Chondrocyte (in vitro differentiated cells): ENCODE measurements around the gene VAV2. TPM values are rescaled to one million over a fixed set of nuclear protein-coding genes. Genes with fewer than 3 reads are reported as not detected.

ENCODE experiments used
- DNase-seq: peaks from one replicate; pipeline ENCODE4 v3.0.0; 2021; ENCODE audit warnings: mixed read lengths, low spot score
- H3K27ac Mint-ChIP-seq: one replicate; pipeline ENCODE4 v1.8.0; 2021; ENCODE audit warnings: mild to moderate bottlenecking, moderate library complexity, mixed read lengths; ENCODE audit not compliant: unreplicated experiment
- H3K27me3 Mint-ChIP-seq: 2 replicates; pipeline ENCODE4 v1.8.0; 2021; ENCODE audit warnings: low read depth, mixed read lengths
- H3K36me3 Mint-ChIP-seq: 2 replicates; pipeline ENCODE4 v1.8.0; 2021; ENCODE audit warnings: low read depth, mixed read lengths
- H3K4me1 Mint-ChIP-seq: 2 replicates; pipeline ENCODE4 v1.8.0; 2021; ENCODE audit warnings: low read depth, mild to moderate bottlenecking, mixed read lengths
- H3K4me3 Mint-ChIP-seq: one replicate; pipeline ENCODE4 v1.8.0; 2021; ENCODE audit warnings: mild to moderate bottlenecking, moderate library complexity, mixed read lengths; ENCODE audit not compliant: unreplicated experiment
- H3K9me3 Mint-ChIP-seq: 2 replicates; pipeline ENCODE4 v1.8.0; 2021; ENCODE audit warnings: low read depth, mixed read lengths
- total RNA-seq: library from RNA; stranded (reverse); gene quantifications from 3 replicates; pipeline ENCODE4 v1.2.1, GENCODE V29; 2021
- TF ChIP-seq, protein P1 (sequence below): fragments of 200-600 bp; sonication (generic); IDR thresholded peaks from 2 replicates; pipeline ENCODE4 v1.5.0; 2021; ENCODE audit warnings: antibody characterized with exemption, mild to moderate bottlenecking, moderate library complexity

Gene VAV2
- total RNA-seq, 1 donor from 2014 or later = 17.7 TPM

DNA sequence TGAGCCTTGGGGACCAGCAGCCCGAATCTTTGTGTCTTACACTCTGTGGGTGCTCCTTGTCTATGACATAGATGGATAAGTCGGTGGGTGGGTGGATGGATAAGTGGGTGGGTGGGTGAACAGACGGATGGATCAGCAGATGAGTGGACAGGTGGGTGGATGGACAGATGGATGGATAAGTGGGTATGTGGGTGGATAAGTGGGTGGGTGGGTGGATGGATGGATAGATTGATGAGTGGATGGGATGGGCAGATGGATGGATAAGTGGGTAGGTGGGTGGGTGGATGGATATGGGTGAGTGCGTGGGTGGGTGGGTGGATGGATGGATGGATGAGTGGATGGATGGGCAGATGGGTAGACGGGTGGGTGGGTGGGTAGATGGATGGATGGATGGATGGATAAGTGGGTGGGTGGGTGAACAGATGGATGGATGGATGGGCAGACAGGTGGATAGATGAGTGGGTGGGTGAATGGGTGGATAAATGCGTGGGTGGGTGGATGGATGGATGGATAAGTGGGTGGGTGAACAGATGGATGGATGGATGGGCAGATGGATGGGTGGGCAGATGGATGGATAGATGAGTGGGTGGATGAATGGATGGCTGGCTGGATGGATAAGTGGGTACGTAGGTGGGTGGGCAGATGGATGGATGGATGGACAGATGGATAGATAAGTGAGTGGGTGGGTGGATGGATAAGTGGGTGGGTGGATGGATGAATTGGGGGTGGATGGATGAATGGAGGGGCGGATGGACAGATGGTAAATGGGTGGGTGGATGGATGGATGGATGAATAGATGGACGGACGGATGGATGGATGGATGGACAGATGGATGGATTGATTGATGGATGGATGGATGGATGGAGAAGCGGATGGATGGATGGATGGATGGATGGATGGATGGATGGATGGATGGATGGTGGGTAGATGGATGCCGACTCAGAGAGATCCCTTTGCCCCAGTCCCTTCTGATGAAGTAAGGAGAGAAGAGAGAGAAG, 121.2 kb downstream of the VAV2 start:
- Mint-ChIP-seq H3K36me3 (no peaks in the 10 kb centered on the region), H3K9me3 (no peaks in the 10 kb centered on the region), H3K27me3 (no peaks in the 10 kb centered on the region), H3K4me1 (peaks cover 45% of the 10 kb centered on the region), H3K27ac (no peak overlapping the region), H3K4me3 (no peak overlapping the region)
- DNase-seq = no peak
- TF ChIP-seq, protein P1, sequence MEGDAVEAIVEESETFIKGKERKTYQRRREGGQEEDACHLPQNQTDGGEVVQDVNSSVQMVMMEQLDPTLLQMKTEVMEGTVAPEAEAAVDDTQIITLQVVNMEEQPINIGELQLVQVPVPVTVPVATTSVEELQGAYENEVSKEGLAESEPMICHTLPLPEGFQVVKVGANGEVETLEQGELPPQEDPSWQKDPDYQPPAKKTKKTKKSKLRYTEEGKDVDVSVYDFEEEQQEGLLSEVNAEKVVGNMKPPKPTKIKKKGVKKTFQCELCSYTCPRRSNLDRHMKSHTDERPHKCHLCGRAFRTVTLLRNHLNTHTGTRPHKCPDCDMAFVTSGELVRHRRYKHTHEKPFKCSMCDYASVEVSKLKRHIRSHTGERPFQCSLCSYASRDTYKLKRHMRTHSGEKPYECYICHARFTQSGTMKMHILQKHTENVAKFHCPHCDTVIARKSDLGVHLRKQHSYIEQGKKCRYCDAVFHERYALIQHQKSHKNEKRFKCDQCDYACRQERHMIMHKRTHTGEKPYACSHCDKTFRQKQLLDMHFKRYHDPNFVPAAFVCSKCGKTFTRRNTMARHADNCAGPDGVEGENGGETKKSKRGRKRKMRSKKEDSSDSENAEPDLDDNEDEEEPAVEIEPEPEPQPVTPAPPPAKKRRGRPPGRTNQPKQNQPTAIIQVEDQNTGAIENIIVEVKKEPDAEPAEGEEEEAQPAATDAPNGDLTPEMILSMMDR = no peak

DNA sequence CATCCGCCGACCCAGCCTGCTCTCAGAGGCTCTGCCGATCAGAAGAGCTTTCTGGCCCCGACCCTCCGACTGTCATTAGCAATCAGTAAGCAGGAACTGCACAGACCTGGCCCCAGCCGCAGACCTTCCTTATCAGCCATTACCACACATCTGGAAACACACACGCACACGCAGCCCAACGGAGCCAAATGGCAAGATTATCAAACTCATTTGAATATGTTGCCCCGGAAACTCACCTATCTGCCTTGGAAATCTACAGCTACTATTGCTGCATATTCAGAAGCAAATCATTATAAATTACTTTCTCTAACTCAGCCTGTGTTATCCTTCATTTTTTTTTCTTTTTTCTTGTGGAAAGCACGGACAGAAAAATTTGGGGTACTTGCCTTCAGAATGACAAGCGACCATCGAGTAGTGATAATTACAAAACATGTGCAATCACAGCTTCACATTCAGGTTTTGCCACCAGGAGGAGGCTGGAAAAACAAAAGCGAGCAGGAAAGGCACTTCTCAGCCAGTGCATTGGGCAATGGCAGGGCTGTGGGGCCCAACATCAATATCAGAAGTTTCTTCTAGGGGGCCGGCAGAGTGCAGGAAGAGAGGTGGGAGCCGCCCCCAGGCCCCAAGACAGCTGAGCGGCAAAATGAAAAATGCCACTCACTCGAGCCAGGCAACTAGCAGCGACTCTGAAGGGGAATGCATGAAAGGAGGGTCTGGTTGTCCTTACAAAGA, 122.3 kb downstream of the VAV2 start:
- peaks cover 42% of the 10 kb centered on the region for H3K4me1 Mint-ChIP-seq
- H3K27me3 Mint-ChIP-seq = no peaks in the 10 kb centered on the region
- DNase-seq = no peak
- H3K36me3 Mint-ChIP-seq = peaks cover 5% of the 10 kb centered on the region
- no peak overlapping the region for H3K27ac Mint-ChIP-seq
- H3K9me3 Mint-ChIP-seq = peaks cover 8% of the 10 kb centered on the region
- TF ChIP-seq, protein P1 = peak; percentile 14
- no peak overlapping the region for H3K4me3 Mint-ChIP-seq

DNA sequence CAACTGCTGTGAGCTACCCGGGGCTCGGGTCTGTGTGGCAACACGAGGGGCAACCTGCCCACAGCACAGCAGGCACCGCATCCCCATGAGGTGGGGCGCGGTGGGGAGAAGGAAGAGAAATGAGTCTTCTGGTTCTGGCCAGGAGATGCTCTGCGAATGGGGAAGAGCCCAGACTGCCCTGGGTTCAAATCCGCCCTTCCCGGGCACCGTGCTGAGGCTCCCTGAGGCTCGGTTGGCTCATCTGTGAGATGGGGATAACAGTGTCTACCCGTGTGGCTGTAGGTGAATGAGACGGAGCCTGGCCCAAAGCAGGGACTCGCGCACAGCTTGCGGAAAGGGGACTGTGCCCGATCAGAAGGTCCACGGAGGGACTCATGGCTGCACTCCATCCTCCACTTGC, 123.9 kb downstream of the VAV2 start:
- Mint-ChIP-seq H3K4me3 (no peak overlapping the region), H3K9me3 (peaks cover 8% of the 10 kb centered on the region), H3K27ac (no peak overlapping the region)

DNA sequence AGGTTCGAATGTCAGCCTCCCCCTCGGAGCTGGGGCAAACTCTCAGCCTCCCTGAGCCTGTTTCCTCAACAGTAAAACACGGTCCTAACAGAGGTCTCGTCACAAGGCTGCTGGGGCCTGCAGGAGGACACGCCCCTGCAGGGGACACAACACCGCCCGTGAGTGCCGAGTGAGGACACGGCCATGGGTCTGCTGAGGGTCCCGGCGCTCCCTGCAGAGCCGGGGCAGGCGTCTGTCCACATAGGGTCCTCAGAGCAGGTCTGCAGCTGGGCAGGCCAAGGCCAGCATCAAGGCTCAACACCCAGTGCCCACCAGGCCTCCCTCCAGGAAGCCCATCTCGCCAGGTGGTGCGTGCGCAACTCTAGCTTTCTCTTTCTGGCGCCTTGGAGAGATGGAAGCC, 125.2 kb downstream of the VAV2 start:
- no peak for DNase-seq
- Mint-ChIP-seq H3K27me3 (no peaks in the 10 kb centered on the region), H3K9me3 (peaks cover 8% of the 10 kb centered on the region), H3K4me3 (no peak overlapping the region), H3K27ac (no peak overlapping the region), H3K36me3 (peaks cover 7% of the 10 kb centered on the region), H3K4me1 (peaks cover 34% of the 10 kb centered on the region)
- TF ChIP-seq, protein P1 = no peak

More for the DNA sequence above, 123.9 kb downstream of the VAV2 start:
- DNase-seq = no peak
- TF ChIP-seq, protein P1 = no peak
- Mint-ChIP-seq H3K4me1 (peaks cover 36% of the 10 kb centered on the region), H3K36me3 (peaks cover 7% of the 10 kb centered on the region), H3K27me3 (no peaks in the 10 kb centered on the region)

DNA sequence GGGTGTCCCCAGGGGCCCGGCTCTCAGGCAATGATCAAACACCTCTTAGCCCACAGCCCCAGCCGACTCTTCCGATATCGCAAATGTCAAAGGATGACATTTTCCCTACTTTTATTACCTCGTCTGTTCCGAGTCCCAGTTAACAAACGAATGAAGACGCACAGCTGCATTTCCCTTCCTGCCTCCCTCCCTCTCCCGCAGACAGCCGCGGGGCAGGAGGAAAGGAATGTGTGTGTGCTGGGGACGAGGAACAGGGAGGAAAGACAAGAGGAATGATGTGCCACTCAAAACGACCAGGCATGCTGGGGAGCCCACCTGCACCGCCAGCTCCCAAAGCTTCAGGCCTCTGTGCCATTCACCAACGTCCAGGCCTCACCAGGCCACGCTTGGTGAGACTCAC, 128.1 kb downstream of the VAV2 start:
- peak overlapping the region; percentile 74 for H3K27ac Mint-ChIP-seq
- H3K4me3 Mint-ChIP-seq = no peak overlapping the region

More for the DNA sequence above, 128.1 kb downstream of the VAV2 start:
- TF ChIP-seq, protein P1 = no peak
- Mint-ChIP-seq H3K9me3 (peaks cover 8% of the 10 kb centered on the region), H3K4me1 (peaks cover 24% of the 10 kb centered on the region), H3K36me3 (peaks cover 7% of the 10 kb centered on the region), H3K27me3 (no peaks in the 10 kb centered on the region)
- DNase-seq = no peak
